GM23248 (cell line): ENCODE data around the gene DDX60. TPM values are rescaled to one million over a fixed set of nuclear protein-coding genes. Genes with fewer than 3 reads are reported as not detected.

Source experiments
- DNase-seq: peaks from one replicate; pipeline ENCODE4 v3.0.0-alpha.2; 2015
- H2AFZ ChIP-seq: fragments of 200-600 bp; sonication (generic); 2 replicates; pipeline ENCODE4 v1.6.1; 2016; ENCODE audit warnings: antibody characterized with exemption
- H3F3A ChIP-seq: fragments of 200-600 bp; sonication (generic); 2 replicates; pipeline ENCODE4 v1.6.1; 2016; ENCODE audit warnings: mild to moderate bottlenecking, antibody characterized with exemption, mixed run types; ENCODE audit not compliant: insufficient read depth
- H3K27ac ChIP-seq: fragments of 200-600 bp; sonication (generic); 2 replicates; pipeline ENCODE4 v1.5.1; 2016; ENCODE audit warnings: mild to moderate bottlenecking
- H3K27me3 ChIP-seq: fragments of 200-600 bp; sonication (generic); replicated peaks from 2 replicates; pipeline ENCODE4 v1.6.1; 2016; ENCODE audit warnings: mild to moderate bottlenecking; ENCODE audit not compliant: insufficient read depth
- H3K36me3 ChIP-seq: fragments of 200-600 bp; sonication (generic); 2 replicates; pipeline ENCODE4 v1.6.1; 2016; ENCODE audit warnings: low read depth, mild to moderate bottlenecking
- H3K4me1 ChIP-seq: fragments of 200-600 bp; sonication (generic); 2 replicates; pipeline ENCODE4 v1.6.1; 2016; ENCODE audit warnings: mild to moderate bottlenecking; ENCODE audit not compliant: insufficient read depth
- H3K4me2 ChIP-seq: fragments of 200-600 bp; sonication (generic); one replicate; pipeline ENCODE4 v1.6.1; 2016; ENCODE audit warnings: mild to moderate bottlenecking; ENCODE audit not compliant: unreplicated experiment
- H3K4me3 ChIP-seq: fragments of 200-600 bp; sonication (generic); 2 replicates; pipeline ENCODE4 v1.5.1; 2016; ENCODE audit warnings: mild to moderate bottlenecking
- H3K79me2 ChIP-seq: fragments of 200-600 bp; sonication (generic); 2 replicates; pipeline ENCODE4 v1.6.1; 2016; ENCODE audit warnings: mild to moderate bottlenecking; ENCODE audit not compliant: insufficient read depth
- H3K9ac ChIP-seq: fragments of 200-600 bp; sonication (generic); 2 replicates; pipeline ENCODE4 v1.6.1; 2016; ENCODE audit warnings: mild to moderate bottlenecking
- H3K9me2 ChIP-seq: fragments of 200-600 bp; sonication (generic); 2 replicates; pipeline ENCODE4 v1.6.1; 2016; ENCODE audit warnings: mixed run types, mild to moderate bottlenecking, moderate library complexity; ENCODE audit not compliant: insufficient read depth
- H3K9me3 ChIP-seq: fragments of 200-600 bp; sonication (generic); one replicate; pipeline ENCODE4 v1.6.1; 2017; ENCODE audit warnings: low read depth
- H4K20me1 ChIP-seq: fragments of 200-600 bp; sonication (generic); 2 replicates; pipeline ENCODE4 v1.6.0; 2016; ENCODE audit not compliant: insufficient read depth
- EZH2 ChIP-seq: fragments of 200-600 bp; sonication (generic); IDR thresholded peaks from 2 replicates; pipeline ENCODE4 v1.6.1; 2018; ENCODE audit warnings: antibody characterized with exemption, mild to moderate bottlenecking; ENCODE audit not compliant: insufficient read depth, poor library complexity, severe bottlenecking
- EZH2phosphoT487 ChIP-seq: fragments of 200-600 bp; sonication (generic); IDR thresholded peaks from 2 replicates; pipeline ENCODE4 v1.6.1; 2018; ENCODE audit warnings: antibody characterized with exemption, moderate library complexity, mild to moderate bottlenecking, low read depth; ENCODE audit not compliant: insufficient read depth
- WGBS, 2 experiments: methylation state at CpG; one replicate each; pipeline ENCODE4 v1.1.6; 2015 to 2017; ENCODE audit warnings: low lambda C conversion rate in 2 of 2, low coverage in 1 of 2; ENCODE audit errors: missing lambda C conversion rate in 2 of 2; 5-methylcytosine and 5-hydroxymethylcytosine counted together
- in situ Hi-C: fragments of 300-500 bp; cut with MboI; formaldehyde crosslinking; loops from 2 replicates; pipeline ENCODE4 v1.15.0; 2020
- polyA plus RNA-seq: library from polyadenylated mRNA; unstranded; fragments of >200 nt; fragmentation: Nextera tagmentation; extraction: Ambion mirVana; gene quantifications from 2 replicates; pipeline ENCODE4 v1.2.1, GENCODE V29; 2016
- total RNA-seq: library from RNA; depleted of rRNA; stranded (reverse); fragments of >200 nt; shearing (Covaris generic); gene quantifications from 2 replicates; pipeline ENCODE4 v1.2.3, GENCODE V29; 2014

DDX60 gene
- total and polyA plus RNA-seq, 2 experiments from 2014 or later = 1.8 to 7.1 TPM

DNA sequence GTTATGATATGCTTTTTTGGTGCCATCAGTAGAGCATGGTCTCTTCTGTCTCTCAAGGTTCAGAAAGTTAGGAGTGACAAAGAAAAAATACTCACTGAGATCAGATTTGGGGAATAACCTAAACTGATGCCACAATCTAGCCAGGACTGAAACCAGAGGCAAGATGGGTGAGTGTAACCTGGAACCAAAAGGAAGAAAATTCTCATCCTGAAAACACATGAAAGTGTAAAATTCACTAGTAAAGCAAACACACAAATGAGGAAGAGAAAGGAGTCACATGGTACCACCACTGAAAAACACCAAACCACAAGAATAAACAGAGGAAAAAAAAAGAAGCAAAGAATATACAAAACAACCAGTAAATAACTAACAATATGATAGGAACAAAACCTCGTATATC lies 129.8 kb downstream of the DDX60 start:
- H3K27me3 ChIP-seq = no peaks in the 10 kb centered on the region
- H3K36me3 ChIP-seq = no peaks in the 10 kb centered on the region
- no peak overlapping the region for H2AFZ ChIP-seq
- in situ Hi-C loops = loop anchor here (10.0 to 25.0 kb wide), 4 partner anchors 324 to 1299 kb away; no protein-coding TSS in a partner anchor
- H3K9ac ChIP-seq = no peak overlapping the region
- DNase-seq = no peak
- H4K20me1 ChIP-seq = no peaks in the 10 kb centered on the region
- H3F3A ChIP-seq = no peaks in the 10 kb centered on the region
- H3K79me2 ChIP-seq = no peaks in the 10 kb centered on the region
- TF ChIP-seq EZH2 (no peak), EZH2phosphoT487 (no peak)
- no peaks in the 10 kb centered on the region for H3K9me2 ChIP-seq
- peaks cover 7% of the 10 kb centered on the region for H3K4me1 ChIP-seq
- H3K4me3 ChIP-seq = no peak overlapping the region
- H3K27ac ChIP-seq = no peak overlapping the region
- H3K4me2 ChIP-seq = no peak overlapping the region
- no peaks in the 10 kb centered on the region for H3K9me3 ChIP-seq
- WGBS, 2 experiments = 85 to 92% methylated on average over 1 of the region's 1 CpG

DNA sequence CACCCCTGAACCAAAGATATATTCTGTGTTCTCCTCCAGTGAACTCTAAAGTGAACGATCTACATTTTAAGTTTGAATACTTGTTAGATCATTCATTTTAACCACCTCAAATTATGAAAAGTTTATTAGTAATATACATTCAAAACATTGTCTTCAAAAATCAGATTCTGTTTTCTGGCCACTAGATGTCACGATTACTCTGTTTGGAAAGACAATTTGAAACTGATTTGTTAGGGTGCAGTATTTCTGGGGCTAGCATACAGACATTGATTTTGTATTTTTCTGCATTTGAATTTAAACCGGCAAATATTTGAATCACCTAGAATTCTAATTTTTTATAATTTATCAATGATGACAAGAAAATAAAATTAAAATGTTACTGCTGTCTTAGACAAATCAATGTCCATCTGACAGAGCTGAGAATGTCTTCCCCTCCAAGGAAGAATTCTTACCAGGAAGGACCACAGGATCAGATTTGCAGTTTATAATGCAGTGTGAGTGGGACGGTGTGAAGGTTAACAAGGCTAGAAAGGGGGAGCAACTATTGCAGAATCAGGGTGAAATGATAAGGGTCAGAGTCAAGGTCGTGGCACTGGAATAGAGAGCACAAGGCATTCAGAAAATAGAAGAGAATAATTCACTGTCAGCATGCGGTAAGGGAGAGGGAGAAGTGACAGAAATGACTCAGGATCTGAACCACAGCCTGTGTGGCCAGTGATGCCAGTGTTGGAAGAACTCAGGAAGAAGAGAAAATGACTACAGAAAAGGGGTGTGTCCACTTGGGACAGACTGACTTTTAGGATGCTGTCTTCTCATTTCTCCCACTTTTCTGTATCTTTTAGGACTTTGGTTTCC lies 134.6 kb downstream of the DDX60 start:
- no peaks in the 10 kb centered on the region for H3K9me2 ChIP-seq
- H3K9me3 ChIP-seq = no peaks in the 10 kb centered on the region
- H3K4me1 ChIP-seq = peaks cover 8% of the 10 kb centered on the region
- H3K9ac ChIP-seq = no peak overlapping the region
- no peak overlapping the region for H2AFZ ChIP-seq
- no peak overlapping the region for H3K4me3 ChIP-seq
- H3K27me3 ChIP-seq = no peaks in the 10 kb centered on the region
- H3K79me2 ChIP-seq = no peaks in the 10 kb centered on the region
- H3K4me2 ChIP-seq = peak overlapping the region; percentile 2
- WGBS, 2 experiments = 9 to 19% methylated on average over 6 of the region's 6 CpGs
- no peaks in the 10 kb centered on the region for H3K36me3 ChIP-seq
- no peaks in the 10 kb centered on the region for H4K20me1 ChIP-seq
- no peak overlapping the region for H3K27ac ChIP-seq
- no peak for TF ChIP-seq EZH2
- TF ChIP-seq EZH2phosphoT487 = no peak
- DNase-seq = peak; percentile 61
- in situ Hi-C loops = loop anchor here (10.0 to 25.0 kb wide), 4 partner anchors 328 to 1303 kb away; no protein-coding TSS in a partner anchor
- H3F3A ChIP-seq = no peaks in the 10 kb centered on the region

DNA sequence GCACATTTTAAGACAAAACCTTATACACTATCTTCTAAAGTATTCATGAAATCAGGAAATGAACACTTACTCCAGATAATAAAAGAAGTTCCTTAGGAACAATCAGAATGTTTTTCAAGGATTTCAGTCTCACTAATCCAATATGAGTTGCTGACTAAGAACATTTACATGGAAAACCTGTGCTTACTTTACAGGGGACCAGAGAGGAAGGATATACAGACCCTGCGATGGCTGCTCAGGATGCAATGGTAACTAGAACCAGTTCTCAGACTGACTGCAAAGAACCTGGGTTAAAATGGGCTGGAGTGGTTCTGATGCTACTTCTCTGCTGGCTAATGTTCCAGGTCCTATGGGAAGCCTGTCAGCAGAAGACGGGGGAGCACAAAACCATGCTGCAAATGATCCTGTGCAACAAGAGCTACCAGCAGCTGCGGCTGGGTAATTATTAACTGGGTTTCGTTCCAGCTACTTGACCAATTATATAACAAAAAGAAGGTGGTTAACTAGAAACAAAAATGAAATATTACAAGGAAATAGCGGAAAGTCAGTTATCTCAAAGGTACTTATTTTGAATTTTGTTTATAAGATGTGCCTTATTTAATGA lies 140.9 kb downstream of the DDX60 start:
- no peaks in the 10 kb centered on the region for H3K36me3 ChIP-seq
- no peaks in the 10 kb centered on the region for H3F3A ChIP-seq
- H3K9me2 ChIP-seq = no peaks in the 10 kb centered on the region
- DNase-seq = no peak
- in situ Hi-C loops = loop anchor here (25.0 kb wide), 3 partner anchors 335 to 1310 kb away; no protein-coding TSS in a partner anchor
- H3K27me3 ChIP-seq = no peaks in the 10 kb centered on the region
- no peak overlapping the region for H3K9ac ChIP-seq
- H3K4me2 ChIP-seq = no peak overlapping the region
- H3K4me3 ChIP-seq = no peak overlapping the region
- H3K9me3 ChIP-seq = no peaks in the 10 kb centered on the region
- WGBS, 2 experiments = 72 to 82% methylated on average over 5 of the region's 5 CpGs
- no peak overlapping the region for H3K27ac ChIP-seq
- H2AFZ ChIP-seq = no peak overlapping the region
- H4K20me1 ChIP-seq = no peaks in the 10 kb centered on the region
- H3K79me2 ChIP-seq = no peaks in the 10 kb centered on the region
- TF ChIP-seq EZH2phosphoT487 (no peak), EZH2 (no peak)
- no peaks in the 10 kb centered on the region for H3K4me1 ChIP-seq

DNA sequence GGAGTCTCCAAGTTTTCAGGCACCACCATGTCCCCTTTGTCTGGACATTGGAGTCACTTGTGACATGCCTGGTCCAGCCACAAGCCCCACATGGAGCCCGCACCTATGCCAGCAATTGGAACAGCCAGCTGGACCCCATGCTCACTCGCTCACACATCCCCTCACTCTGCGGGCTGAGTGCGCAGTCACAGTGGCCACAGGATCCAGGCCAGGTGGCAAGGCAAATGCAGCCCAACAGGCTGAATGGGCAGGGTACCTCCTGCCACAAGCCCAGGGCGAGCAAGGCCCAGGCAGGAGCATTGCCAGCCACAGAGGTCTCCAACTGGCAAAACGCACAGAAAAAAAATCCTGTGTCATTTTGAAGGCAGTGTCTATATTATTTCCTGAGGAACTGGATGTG lies 144.2 kb downstream of the DDX60 start:
- no peaks in the 10 kb centered on the region for H3K9me3 ChIP-seq
- no peak overlapping the region for H3K27ac ChIP-seq
- in situ Hi-C loops = no loop called here
- TF ChIP-seq EZH2 = no peak
- no peak for TF ChIP-seq EZH2phosphoT487
- no peaks in the 10 kb centered on the region for H3K4me1 ChIP-seq
- no peaks in the 10 kb centered on the region for H3K9me2 ChIP-seq
- H3K4me2 ChIP-seq = no peak overlapping the region
- H3K27me3 ChIP-seq = no peaks in the 10 kb centered on the region
- no peaks in the 10 kb centered on the region for H3K79me2 ChIP-seq
- no peak overlapping the region for H3K9ac ChIP-seq
- H2AFZ ChIP-seq = no peak overlapping the region
- no peak overlapping the region for H3K4me3 ChIP-seq
- no peaks in the 10 kb centered on the region for H3F3A ChIP-seq
- no peaks in the 10 kb centered on the region for H3K36me3 ChIP-seq
- WGBS, 2 experiments = 82 to 91% methylated on average over 6 of the region's 6 CpGs
- H4K20me1 ChIP-seq = no peaks in the 10 kb centered on the region
- DNase-seq = no peak
